ENCODE measurements around the gene KCNN1.
A peak's percentile ranks its signal among the peaks of the same experiment; 100 is the strongest.
"Not testable (repeated sequence)": the region's sequence is repeated elsewhere in the genome, so short reads cannot be mapped to it uniquely, and the experiment has no call there.

Gene KCNN1

DNA sequence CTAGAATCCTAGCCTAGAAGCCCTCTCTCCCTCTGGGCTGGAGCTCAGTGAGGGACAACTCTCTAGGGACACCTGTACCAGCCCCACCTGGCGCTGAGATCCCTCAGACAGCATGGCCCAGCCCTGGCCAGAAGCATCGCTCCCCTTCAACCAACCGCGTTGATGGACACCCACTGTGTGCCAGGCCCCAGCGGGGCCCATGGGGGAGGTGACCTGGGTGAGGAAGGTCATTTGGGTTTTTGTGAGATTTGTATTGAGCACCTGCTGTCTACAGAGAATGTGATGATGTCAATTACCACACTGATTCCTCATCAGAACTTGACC, 31.9 kb downstream of the KCNN1 start:
- DNase-seq (ENCODE audit: insufficient read length, low spot score) (no peak), FAIRE-seq (no peak)
- TF ChIP-seq, protein P1, sequence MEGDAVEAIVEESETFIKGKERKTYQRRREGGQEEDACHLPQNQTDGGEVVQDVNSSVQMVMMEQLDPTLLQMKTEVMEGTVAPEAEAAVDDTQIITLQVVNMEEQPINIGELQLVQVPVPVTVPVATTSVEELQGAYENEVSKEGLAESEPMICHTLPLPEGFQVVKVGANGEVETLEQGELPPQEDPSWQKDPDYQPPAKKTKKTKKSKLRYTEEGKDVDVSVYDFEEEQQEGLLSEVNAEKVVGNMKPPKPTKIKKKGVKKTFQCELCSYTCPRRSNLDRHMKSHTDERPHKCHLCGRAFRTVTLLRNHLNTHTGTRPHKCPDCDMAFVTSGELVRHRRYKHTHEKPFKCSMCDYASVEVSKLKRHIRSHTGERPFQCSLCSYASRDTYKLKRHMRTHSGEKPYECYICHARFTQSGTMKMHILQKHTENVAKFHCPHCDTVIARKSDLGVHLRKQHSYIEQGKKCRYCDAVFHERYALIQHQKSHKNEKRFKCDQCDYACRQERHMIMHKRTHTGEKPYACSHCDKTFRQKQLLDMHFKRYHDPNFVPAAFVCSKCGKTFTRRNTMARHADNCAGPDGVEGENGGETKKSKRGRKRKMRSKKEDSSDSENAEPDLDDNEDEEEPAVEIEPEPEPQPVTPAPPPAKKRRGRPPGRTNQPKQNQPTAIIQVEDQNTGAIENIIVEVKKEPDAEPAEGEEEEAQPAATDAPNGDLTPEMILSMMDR (IDR thresholded peaks at IDR 0.05; ENCODE audit: insufficient read depth, missing control alignments) = no peak

DNA sequence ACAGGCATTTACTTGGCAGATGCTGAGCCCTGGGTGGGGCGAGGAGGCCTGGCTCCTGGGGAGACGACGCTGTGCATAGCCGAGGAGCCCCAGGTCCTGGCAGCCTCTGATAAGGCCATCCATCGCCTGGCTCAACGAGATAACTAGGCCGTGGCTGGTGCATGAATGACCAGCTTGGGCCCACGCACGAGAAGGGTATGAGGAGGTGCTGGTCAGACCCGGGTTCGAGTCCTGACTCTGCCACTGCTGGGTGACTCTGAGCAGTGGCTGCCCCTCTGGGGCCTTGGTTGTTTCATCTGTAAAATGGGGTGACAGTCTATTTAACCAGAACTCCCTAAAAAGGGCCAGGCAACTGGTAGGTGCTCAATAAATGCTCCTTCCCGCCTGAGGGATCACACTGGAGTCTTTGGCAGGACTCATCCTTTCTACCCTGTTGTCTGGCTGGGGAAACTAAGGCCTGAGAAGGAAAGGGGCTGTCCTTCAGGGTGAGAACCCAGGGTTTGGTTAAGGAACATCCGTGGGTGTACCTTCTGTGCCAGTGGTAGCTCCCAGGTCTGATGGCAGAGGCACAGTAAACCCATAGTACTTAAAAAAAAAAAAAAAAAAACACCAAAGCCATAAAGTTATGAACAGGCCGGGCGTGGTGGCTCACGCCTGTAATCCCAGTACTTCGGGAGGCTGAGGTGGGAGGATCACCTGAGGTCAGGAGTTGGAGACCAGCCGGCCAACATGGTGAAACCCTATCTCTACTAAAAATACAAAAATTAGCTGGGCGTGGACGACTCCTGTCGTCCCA, 33.0 kb downstream of the KCNN1 start:
- FAIRE-seq = no peak
- DNase-seq (ENCODE audit: insufficient read length, low spot score) = no peak
- TF ChIP-seq, protein P1 (IDR thresholded peaks at IDR 0.05; ENCODE audit: insufficient read depth, missing control alignments) = no peak

DNA sequence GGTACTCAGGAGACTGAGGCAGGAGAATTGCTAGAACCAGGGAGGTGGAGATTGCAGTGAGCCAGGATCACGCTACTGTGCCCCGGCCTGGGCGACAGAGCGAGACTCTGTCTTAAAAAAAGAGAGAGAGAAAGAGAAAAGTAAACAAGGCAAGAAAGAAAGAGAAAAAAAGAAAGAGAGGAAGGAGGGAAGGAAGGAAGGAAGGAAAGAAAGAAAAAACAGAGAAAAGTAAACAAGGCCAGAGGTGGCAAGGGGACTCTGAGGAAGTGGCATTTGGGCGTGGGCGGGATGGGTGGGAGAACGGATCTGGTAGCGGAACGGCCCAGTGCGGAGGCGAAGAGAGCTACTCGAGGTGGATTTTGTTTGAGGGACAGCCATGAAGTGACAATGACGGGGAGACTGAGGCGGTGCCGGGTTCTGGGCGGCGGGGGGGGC, 33.6 kb downstream of the KCNN1 start:
- FAIRE-seq = no peak
- DNase-seq (ENCODE audit: insufficient read length, low spot score) = no peak
- TF ChIP-seq, protein P1 (IDR thresholded peaks at IDR 0.05; ENCODE audit: insufficient read depth, missing control alignments) = no peak

DNA sequence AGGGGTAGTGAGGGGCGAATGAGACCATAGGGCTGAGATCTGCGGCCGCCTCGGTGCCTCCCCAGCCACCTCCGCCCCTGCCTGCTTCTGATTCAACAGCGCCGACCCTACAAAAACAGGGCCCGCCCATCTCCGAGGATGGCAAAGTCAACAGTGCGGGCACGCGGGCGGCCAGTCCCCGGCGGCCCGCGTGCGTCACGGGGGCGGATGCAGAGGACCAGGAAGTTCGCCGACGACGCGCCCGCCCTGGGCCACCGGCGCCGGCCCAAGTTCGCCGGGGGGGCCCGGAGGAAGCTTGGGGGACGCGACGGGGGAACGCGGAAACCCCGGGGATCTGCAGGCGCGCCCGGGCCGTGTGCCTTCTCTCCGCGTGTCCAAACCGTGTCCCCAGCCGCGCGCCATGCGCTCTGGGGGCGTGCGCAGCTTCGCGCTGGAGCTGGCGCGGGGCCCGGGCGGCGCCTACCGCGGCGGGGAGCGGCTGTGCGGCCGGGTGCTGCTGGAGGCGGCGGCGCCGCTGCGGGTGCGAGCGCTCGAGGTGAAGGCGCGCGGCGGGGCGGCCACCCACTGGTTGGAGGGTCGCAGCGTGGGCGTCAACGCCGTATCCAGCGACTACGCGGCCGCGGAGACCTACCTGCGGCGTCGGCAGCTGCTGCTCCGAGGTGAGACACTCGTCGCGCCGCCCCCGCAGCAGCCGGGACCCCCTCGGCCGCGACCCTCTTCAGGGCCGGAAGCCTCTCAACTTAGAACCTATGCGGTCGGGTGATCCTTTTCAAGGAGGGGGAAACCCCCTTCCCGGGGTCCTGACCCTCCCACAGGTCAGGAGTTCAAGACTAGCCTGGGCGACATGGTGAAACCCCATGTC, 34.2 kb downstream of the KCNN1 start:
- FAIRE-seq = no peak
- TF ChIP-seq, protein P1 (IDR thresholded peaks at IDR 0.05; ENCODE audit: insufficient read depth, missing control alignments) = no peak
- peak; percentile 63 for DNase-seq (ENCODE audit: insufficient read length, low spot score)

DNA sequence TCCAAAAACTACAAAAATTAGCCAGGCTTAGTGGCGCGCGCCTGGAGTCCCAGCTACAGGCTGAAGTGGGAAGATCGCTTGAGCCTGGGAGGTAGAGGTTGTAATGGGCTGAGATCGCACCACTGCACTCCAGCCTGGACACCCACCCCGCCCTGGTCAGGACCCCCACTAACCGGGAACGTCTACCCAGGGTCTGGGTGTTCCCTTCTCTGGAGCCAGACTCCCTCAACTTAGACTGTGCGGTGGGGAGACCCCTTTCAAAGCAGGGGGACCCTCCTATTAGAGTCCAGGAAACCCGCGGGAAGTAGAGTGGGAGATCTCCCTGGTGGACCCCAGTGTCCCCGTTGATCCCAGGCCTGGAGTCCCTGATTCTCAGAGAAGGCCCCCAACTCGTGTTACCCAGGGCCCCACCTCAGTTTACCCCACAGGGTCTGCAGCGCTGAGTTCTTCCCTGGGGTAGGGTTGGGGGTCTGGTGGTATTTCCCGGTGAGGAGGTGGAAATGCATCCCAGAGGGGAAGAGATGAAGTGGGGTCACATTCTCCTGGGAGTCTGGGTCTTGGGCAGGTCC, 35.0 kb downstream of the KCNN1 start:
- TF ChIP-seq, protein P1 (IDR thresholded peaks at IDR 0.05; ENCODE audit: insufficient read depth, missing control alignments) = no peak
- DNase-seq (ENCODE audit: insufficient read length, low spot score) (no peak), FAIRE-seq (no peak)

DNA sequence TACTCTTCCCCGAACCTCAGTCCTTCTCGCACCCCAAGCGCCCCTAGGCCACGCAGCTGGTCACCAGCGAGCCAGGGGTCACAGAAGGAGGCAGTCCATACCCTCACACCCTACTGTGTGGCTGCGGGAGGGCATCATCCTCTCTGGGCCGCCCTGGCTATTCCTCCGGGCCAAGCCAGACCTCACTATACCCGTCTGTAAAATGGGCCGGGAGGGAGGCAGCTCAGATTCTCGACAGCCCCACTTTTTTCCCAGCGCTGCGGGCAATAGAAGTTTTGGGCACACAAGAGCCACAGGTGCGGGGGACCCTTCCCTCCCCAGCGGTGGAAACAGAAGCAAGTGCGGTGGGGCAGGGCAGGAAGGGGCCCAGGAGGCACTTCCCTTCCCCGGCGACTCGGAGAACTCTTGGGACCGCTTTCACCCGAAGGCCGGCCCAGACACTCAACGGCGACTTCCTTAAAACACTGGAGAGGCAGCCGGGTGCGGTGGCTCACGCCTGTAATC, 35.5 kb downstream of the KCNN1 start:
- DNase-seq (ENCODE audit: insufficient read length, low spot score) = no peak
- FAIRE-seq = no peak
- TF ChIP-seq, protein P1 (IDR thresholded peaks at IDR 0.05; ENCODE audit: insufficient read depth, missing control alignments) = no peak

DNA sequence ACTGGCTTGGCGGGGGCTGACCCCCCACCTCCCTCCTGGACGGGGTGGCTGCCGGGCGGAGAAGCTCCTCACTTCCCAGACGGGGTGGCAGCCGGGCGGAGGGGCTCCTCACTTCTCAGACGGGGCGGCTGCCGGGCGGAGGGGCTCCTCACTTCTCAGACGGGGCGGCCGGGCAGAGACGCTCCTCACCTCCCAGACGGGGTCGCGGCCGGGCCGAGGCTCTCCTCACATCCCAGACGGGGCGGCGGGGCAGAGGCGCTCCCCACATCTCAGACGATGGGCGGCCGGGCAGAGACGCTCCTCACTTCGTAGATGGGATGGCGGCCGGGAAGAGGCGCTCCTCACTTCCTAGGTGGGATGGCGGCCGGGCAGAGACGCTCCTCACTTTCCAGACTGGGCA, 38.8 kb downstream of the KCNN1 start:
- not testable (repeated sequence) for FAIRE-seq

More for the DNA sequence above, 38.8 kb downstream of the KCNN1 start:
- DNase-seq (ENCODE audit: insufficient read length, low spot score) = not testable (repeated sequence)
